ENCODE measurements around the gene CCL11. TPM values are rescaled to one million over a fixed set of nuclear protein-coding genes. Genes with fewer than 3 reads are reported as not detected.

CCL11 gene
- total RNA-seq, 1 experiment from 2014 or later: not detected

DNA sequence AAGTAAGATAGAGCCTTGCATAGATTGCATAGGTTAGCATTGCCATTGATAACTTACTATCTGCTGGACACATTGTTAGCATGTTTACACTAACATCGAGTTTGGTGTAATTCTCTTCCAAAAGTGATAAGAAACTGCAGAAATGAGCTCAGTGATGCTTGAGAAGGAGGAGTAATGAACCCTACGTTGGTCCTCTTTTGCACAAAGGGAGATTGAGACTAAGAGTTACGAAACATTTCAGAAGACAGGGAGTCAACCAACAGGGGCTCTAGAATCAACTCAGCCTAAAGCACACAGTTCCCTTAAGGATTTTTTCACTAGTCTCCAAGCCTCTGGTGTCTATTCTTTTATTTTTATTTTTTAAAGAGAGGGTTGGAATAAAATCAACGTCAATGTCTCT is 8.7 kb upstream of the CCL11 start:
- Histone ChIP-seq H3K4me1 (peaks cover 7% of the 10 kb centered on the region; the same call in 1 of the 2 replicates), H3K9me3 (replicated peaks) (no peaks in the 10 kb centered on the region), H3K4me3 (no peak overlapping the region), H3K27me3 (no peaks in the 10 kb centered on the region), H3K36me3 (no peaks in the 10 kb centered on the region), H3K27ac (no peak overlapping the region)
- no peak for DNase-seq

- no peak overlapping the region for H3K4me3 ChIP-seq
- no peaks in the 10 kb centered on the region for H3K4me1 ChIP-seq
- H3K36me3 ChIP-seq: no peaks in the 10 kb centered on the region
- no peak overlapping the region for H3K27ac ChIP-seq
- no peaks in the 10 kb centered on the region for H3K9me3 ChIP-seq (replicated peaks)
- DNase-seq: no peak
- peaks cover 6% of the 10 kb centered on the region; the same call in 1 of the 2 replicates for H3K27me3 ChIP-seq
These were observed 2.0 kb upstream of the CCL11 start for GRCh38 chr17:34283571-34283970.

DNA sequence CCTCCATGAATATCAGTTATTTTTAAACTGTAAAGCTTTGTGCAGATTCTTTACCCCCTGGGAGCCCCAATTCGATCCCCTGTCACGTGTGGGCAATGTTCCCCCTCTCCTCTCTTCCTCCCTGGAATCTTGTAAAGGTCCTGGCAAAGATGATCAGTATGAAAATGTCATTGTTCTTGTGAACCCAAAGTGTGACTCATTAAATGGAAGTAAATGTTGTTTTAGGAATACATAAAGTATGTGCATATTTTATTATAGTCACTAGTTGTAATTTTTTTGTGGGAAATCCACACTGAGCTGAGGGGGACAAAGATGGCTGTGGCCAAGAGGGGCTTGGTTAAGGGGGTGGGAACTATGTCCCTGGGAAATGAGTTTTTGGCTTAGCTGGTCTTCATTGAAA is 2.3 kb downstream of the CCL11 start:
- DNase-seq: no peak
- Histone ChIP-seq H3K27me3 (peaks cover 6% of the 10 kb centered on the region; the same call in 1 of the 2 replicates), H3K36me3 (no peaks in the 10 kb centered on the region), H3K27ac (no peak overlapping the region), H3K9me3 (replicated peaks) (no peaks in the 10 kb centered on the region), H3K4me3 (no peak overlapping the region), H3K4me1 (no peaks in the 10 kb centered on the region)

- peaks cover 6% of the 10 kb centered on the region; the same call in 1 of the 2 replicates for H3K27me3 ChIP-seq
- no peak for DNase-seq
- H3K9me3 ChIP-seq (replicated peaks): no peaks in the 10 kb centered on the region
- H3K27ac ChIP-seq: no peak overlapping the region
- H3K4me1 ChIP-seq: no peaks in the 10 kb centered on the region
- no peak overlapping the region for H3K4me3 ChIP-seq
- H3K36me3 ChIP-seq: no peaks in the 10 kb centered on the region
These were observed 5.0 kb downstream of the CCL11 start for GRCh38 chr17:34290586-34290985.

DNA sequence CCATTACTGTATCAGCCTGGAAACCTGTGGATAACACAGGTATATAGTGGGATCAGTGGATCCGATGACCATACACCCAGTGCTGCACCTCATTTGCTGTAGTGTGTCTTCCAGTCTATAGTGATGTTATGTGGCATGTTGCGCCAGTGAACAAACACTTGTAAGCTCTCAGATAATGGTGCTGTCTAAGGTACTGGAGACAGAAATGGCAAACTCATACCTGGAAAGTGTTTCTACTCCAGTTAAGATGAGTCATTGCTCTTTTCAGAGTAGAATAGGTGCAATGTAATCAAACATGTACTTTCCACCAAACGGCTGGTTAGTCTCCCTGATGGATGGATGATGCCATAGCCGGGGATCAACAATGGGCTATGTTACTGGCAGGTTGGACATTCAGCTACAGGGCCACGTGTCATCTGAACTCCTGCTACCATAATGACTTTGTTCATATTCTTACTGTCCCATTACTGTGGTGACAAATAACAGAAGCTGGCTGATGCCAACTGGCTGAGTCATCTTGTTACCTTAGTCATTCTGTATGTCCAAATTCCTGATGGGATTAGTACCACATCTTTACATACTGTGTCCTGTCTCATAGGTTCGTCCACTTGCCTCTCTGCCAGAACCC is 6.3 kb downstream of the CCL11 start:
- peaks cover 3% of the 10 kb centered on the region; the same call in 1 of the 2 replicates for H3K27me3 ChIP-seq
- no peaks in the 10 kb centered on the region for H3K4me1 ChIP-seq
- no peaks in the 10 kb centered on the region for H3K36me3 ChIP-seq
- no peak overlapping the region for H3K27ac ChIP-seq
- H3K9me3 ChIP-seq (replicated peaks): no peaks in the 10 kb centered on the region
- DNase-seq: no peak
- H3K4me3 ChIP-seq: no peak overlapping the region

GRCh38 chr17:34299027-34299426 is 13.5 kb downstream of the CCL11 start:
- H3K4me1 ChIP-seq: peaks cover 16% of the 10 kb centered on the region
- H3K27me3 ChIP-seq: 0 out of 2 replicates have a peak, but pooled peaks cover 3% of the 10 kb centered on the region
- no peaks in the 10 kb centered on the region for H3K9me3 ChIP-seq (replicated peaks)
- H3K4me3 ChIP-seq: no peak overlapping the region
- DNase-seq: no peak
- H3K36me3 ChIP-seq: no peaks in the 10 kb centered on the region
- H3K27ac ChIP-seq: no peak overlapping the region

- Histone ChIP-seq H3K9me3 (replicated peaks) (no peaks in the 10 kb centered on the region), H3K4me3 (no peak overlapping the region), H3K36me3 (no peaks in the 10 kb centered on the region), H3K27ac (peak overlapping the region; percentile 30), H3K27me3 (0 out of 2 replicates have a peak, but pooled peaks cover 3% of the 10 kb centered on the region), H3K4me1 (peaks cover 16% of the 10 kb centered on the region)
- DNase-seq: peak in 1 of 2 experiments; percentile 11
These were observed 14.5 kb downstream of the CCL11 start for GRCh38 chr17:34299956-34300577.

DNA sequence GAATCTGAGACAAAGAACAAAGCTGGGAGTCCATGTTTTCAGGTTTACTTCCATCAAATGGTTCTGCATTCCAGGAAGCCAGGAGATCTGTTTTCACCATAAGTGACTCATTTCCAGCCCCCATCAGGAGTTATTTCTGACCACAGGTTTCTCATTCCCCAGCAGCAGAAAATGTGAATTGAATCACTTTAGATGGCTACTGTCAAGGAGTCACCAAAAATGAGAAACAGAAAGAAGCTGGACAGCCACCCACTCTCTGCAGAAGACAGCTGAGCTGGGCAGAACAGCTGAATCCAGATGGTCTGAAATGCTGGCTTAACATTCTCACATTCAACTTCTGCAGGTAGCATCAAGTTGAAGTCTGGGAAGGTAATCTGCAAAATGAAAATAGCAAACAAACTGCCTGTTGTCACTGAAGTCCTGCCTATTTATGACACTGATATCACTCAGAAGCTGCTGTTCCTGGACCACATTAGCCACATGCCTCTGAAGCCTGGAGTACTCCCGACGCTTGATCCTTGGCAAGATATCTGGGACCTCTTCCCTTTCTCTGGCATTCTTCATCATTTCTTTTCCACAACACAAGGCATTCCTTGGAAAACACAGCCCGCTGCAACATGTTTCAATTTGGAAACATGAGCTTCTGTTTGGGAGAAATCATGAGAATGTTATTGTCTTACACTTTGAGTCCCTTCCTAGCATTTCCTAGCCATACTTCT is 15.3 kb downstream of the CCL11 start:
- Histone ChIP-seq H3K36me3 (no peaks in the 10 kb centered on the region), H3K9me3 (replicated peaks) (no peaks in the 10 kb centered on the region), H3K27me3 (0 out of 2 replicates have a peak, but pooled peaks cover 3% of the 10 kb centered on the region), H3K4me3 (no peak overlapping the region), H3K4me1 (peaks cover 16% of the 10 kb centered on the region), H3K27ac (peak overlapping the region; percentile 30)
- peak; percentile 29 to 48 for DNase-seq

- no peak for DNase-seq
- H3K4me3 ChIP-seq: no peak overlapping the region
- 0 out of 2 replicates have a peak, but pooled peaks cover 3% of the 10 kb centered on the region for H3K27me3 ChIP-seq
- no peak overlapping the region for H3K27ac ChIP-seq
- H3K36me3 ChIP-seq: no peaks in the 10 kb centered on the region
- no peaks in the 10 kb centered on the region for H3K9me3 ChIP-seq (replicated peaks)
- peaks cover 16% of the 10 kb centered on the region for H3K4me1 ChIP-seq
These were observed 16.4 kb downstream of the CCL11 start for GRCh38 chr17:34301986-34302385.

DNA sequence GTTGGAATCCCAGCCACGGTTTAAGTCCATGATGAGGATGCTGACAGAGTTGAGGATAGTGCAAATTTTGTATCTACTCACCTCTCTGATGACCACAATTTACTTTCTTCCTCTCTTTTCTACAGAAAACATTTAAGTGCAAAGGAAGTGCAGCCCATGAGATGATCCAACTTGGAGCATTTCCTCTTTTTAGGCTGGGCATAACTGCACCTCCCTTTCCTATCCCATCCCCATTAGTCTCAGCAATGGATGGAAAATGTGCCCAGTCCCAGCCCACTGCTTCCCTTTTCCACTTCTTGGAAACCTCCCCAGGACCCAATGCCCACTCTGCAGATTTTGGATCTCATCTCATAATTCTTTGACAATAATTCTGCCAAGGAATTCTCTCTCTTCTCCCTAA is 17.1 kb downstream of the CCL11 start:
- peaks cover 16% of the 10 kb centered on the region for H3K4me1 ChIP-seq
- DNase-seq: no peak
- no peak overlapping the region for H3K27ac ChIP-seq
- no peak overlapping the region for H3K4me3 ChIP-seq
- H3K36me3 ChIP-seq: no peaks in the 10 kb centered on the region
- H3K27me3 ChIP-seq: peaks cover 3% of the 10 kb centered on the region; the same call in 1 of the 2 replicates
- no peaks in the 10 kb centered on the region for H3K9me3 ChIP-seq (replicated peaks)

DNA sequence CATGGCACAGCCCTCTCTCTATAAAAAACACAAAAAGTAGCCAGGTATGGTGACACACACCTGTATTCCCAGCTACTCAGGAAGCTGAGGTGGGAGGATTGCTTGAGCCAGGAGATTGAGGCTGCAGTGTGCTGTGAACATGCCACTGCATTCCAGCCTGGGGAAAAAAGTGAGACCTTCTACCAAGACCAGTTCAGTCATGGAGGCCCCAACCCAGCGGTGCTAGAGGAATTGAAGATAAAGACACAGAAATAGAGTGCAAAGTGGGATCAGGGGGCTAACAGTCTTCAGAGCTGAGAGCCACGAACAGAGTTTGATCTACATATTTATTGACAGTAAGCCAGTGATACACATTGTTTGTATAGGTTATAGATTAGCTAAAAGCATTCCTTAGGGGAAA is 18.1 kb downstream of the CCL11 start:
- H3K27ac ChIP-seq: no peak overlapping the region

DNA sequence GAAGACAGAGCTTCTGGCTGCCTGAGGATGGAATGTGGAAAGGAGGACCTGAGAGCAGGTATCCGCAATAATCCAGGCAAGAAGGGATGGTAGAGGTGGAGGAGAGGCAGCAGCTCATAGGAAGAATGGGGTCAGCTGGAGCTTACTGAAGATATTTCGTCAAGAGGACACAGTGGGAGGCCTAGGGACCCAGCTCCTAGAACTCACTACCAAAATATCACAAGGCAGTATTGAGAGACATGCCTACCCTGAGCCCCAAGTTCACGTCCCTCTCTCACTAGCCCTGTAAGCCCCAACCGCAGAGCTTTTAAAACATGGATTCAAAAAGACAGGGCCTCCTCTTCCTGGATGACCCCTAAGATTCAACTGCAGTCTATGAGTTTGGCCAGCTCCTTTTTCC is 19.5 kb downstream of the CCL11 start:
- no peak overlapping the region for H3K27ac ChIP-seq
- no peaks in the 10 kb centered on the region for H3K36me3 ChIP-seq
- H3K4me1 ChIP-seq: peaks cover 12% of the 10 kb centered on the region
- peaks cover 3% of the 10 kb centered on the region; the same call in 1 of the 2 replicates for H3K27me3 ChIP-seq
- H3K4me3 ChIP-seq: no peak overlapping the region
- DNase-seq: no peak
- H3K9me3 ChIP-seq (replicated peaks): no peaks in the 10 kb centered on the region

More for the DNA sequence above, 18.1 kb downstream of the CCL11 start:
- Histone ChIP-seq H3K36me3 (no peaks in the 10 kb centered on the region), H3K4me3 (no peak overlapping the region), H3K4me1 (peaks cover 16% of the 10 kb centered on the region), H3K27me3 (peaks cover 3% of the 10 kb centered on the region; the same call in 1 of the 2 replicates), H3K9me3 (replicated peaks) (no peaks in the 10 kb centered on the region)
- DNase-seq: no peak

GRCh38 chr17:34305606-34306005 is 20.1 kb downstream of the CCL11 start:
- no peak for DNase-seq
- peaks cover 6% of the 10 kb centered on the region for H3K4me1 ChIP-seq
- H3K27ac ChIP-seq: no peak overlapping the region

DNA sequence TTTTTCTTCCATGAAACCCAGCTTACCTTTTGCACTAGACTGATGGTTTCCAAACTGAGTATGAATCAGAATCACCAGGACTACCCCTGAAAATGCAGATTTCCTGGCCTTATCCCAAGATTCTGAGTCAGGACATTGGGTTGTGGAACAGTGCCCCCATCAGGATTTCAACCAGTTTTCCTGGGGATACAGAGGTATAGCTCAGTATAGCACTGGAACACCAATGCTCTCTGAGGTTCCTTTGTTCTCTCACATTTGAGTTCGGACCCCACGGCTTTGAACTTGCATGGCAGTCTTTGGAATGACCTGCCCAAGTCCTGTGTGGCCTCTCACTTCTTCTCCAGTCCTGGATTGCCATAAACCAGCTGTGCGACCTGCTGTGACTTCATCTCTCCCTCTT is 20.9 kb downstream of the CCL11 start:
- Histone ChIP-seq H3K9me3 (replicated peaks) (no peaks in the 10 kb centered on the region), H3K27me3 (peaks cover 3% of the 10 kb centered on the region; the same call in 1 of the 2 replicates), H3K36me3 (no peaks in the 10 kb centered on the region), H3K27ac (no peak overlapping the region), H3K4me3 (no peak overlapping the region), H3K4me1 (no peaks in the 10 kb centered on the region)
- peak; percentile 31 to 65 for DNase-seq

More at GRCh38 chr17:34305606-34306005, 20.1 kb downstream of the CCL11 start:
- H3K4me3 ChIP-seq: no peak overlapping the region
- peaks cover 3% of the 10 kb centered on the region; the same call in 1 of the 2 replicates for H3K27me3 ChIP-seq
- H3K36me3 ChIP-seq: no peaks in the 10 kb centered on the region
- H3K9me3 ChIP-seq (replicated peaks): no peaks in the 10 kb centered on the region

GRCh38 chr17:34307110-34307509 is 21.6 kb downstream of the CCL11 start:
- Histone ChIP-seq H3K36me3 (no peaks in the 10 kb centered on the region), H3K9me3 (replicated peaks) (no peaks in the 10 kb centered on the region), H3K4me3 (no peak overlapping the region), H3K27ac (no peak overlapping the region), H3K4me1 (no peaks in the 10 kb centered on the region), H3K27me3 (peaks cover 3% of the 10 kb centered on the region; the same call in 1 of the 2 replicates)
- DNase-seq: no peak

Data from SJCRH30 (cell line).